Measurements from ENCODE around the gene CRYGN.

DNA sequence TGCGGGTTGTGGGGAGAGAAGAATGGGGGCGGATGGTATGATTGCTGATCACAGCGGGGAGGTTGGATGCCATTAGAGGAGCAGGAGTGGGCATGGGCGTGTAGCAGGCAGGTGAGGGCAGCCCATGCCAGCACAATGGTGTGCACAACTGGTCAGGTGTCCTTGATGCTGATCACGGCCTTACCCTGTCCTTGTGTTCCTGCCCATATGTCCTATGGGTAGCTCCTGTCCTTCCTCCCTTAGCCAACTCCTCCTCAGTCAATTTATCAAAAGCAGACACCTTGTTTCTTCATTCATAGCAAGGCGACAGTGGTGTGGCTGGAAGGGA lies 60.8 kb downstream of the CRYGN start:
- TF ChIP-seq, protein P1, sequence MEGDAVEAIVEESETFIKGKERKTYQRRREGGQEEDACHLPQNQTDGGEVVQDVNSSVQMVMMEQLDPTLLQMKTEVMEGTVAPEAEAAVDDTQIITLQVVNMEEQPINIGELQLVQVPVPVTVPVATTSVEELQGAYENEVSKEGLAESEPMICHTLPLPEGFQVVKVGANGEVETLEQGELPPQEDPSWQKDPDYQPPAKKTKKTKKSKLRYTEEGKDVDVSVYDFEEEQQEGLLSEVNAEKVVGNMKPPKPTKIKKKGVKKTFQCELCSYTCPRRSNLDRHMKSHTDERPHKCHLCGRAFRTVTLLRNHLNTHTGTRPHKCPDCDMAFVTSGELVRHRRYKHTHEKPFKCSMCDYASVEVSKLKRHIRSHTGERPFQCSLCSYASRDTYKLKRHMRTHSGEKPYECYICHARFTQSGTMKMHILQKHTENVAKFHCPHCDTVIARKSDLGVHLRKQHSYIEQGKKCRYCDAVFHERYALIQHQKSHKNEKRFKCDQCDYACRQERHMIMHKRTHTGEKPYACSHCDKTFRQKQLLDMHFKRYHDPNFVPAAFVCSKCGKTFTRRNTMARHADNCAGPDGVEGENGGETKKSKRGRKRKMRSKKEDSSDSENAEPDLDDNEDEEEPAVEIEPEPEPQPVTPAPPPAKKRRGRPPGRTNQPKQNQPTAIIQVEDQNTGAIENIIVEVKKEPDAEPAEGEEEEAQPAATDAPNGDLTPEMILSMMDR (IDR thresholded peaks at IDR 0.05) = no peak
- TF ChIP-seq POLR2A (IDR thresholded peaks at IDR 0.05) = no peak
